ENCODE measurements around the gene GTF3C6. TPM values are rescaled to one million over a fixed set of nuclear protein-coding genes. Genes with fewer than 3 reads are reported as not detected.

Gene GTF3C6
- polyA plus RNA-seq, 1 donor from 2014 or later, result 96.2 TPM

- H3K79me2 ChIP-seq (replicated peaks; ENCODE audit: insufficient read depth, low read length), result peaks cover 18% of the 10 kb centered on the region
- H3K36me3 ChIP-seq (ENCODE audit: insufficient read depth, low read length), result peaks cover 4% of the 10 kb centered on the region
- no peak for TF ChIP-seq SMC3 (conservative IDR thresholded peaks at IDR 0.05; ENCODE audit: poor library complexity)
- no peak for TF ChIP-seq RAD21 (conservative IDR thresholded peaks at IDR 0.05)
- TF ChIP-seq CTCF (IDR thresholded peaks at IDR 0.05; ENCODE audit: poor library complexity, severe bottlenecking), result no peak
- no peak for TF ChIP-seq POLR2AphosphoS5 (IDR thresholded peaks at IDR 0.05)
- TF ChIP-seq MXI1 (conservative IDR thresholded peaks at IDR 0.05; ENCODE audit: poor library complexity, severe bottlenecking), result no peak
- TF ChIP-seq EP300 (conservative IDR thresholded peaks at IDR 0.05; ENCODE audit: poor library complexity, severe bottlenecking), result no peak
- no peak for TF ChIP-seq REST (IDR thresholded peaks at IDR 0.05; ENCODE audit: borderline replicate concordance)
- TF ChIP-seq EZH2 (IDR thresholded peaks at IDR 0.05; ENCODE audit: borderline replicate concordance, insufficient read depth, low read length, poor library complexity, severe bottlenecking), result no peak
- no peak for TF ChIP-seq TAF1 (IDR thresholded peaks at IDR 0.05; ENCODE audit: low read depth)
- H3K4me3 ChIP-seq (ENCODE audit: low read length), result no peak overlapping the region
- no peak overlapping the region for H3K9ac ChIP-seq (ENCODE audit: low read length)
- no peaks in the 10 kb centered on the region for H3K27me3 ChIP-seq (ENCODE audit: insufficient read depth, low read depth, low read length)
- no peaks in the 10 kb centered on the region for H3F3A ChIP-seq (ENCODE audit: insufficient read depth, low read length, poor library complexity, severe bottlenecking)
- no peak overlapping the region for H3K4me2 ChIP-seq (ENCODE audit: low read length)
- H2AFZ ChIP-seq (ENCODE audit: low read depth, low read length), result no peak overlapping the region
- no peaks in the 10 kb centered on the region for H3K9me3 ChIP-seq (ENCODE audit: low read length)
- no peaks in the 10 kb centered on the region for H3K9me2 ChIP-seq (ENCODE audit: insufficient read depth, low read length)
- no peak overlapping the region for H3K27ac ChIP-seq (ENCODE audit: low read length)
- H4K20me1 ChIP-seq (ENCODE audit: insufficient read depth), result no peaks in the 10 kb centered on the region
Measured at GRCh38 chr6:110980227-110980626, 21.7 kb downstream of the GTF3C6 start.

- no peaks in the 10 kb centered on the region for H3K9me3 ChIP-seq (ENCODE audit: low read length)
- H3K9ac ChIP-seq (ENCODE audit: low read length), result no peak overlapping the region
- peaks cover 18% of the 10 kb centered on the region for H3K79me2 ChIP-seq (replicated peaks; ENCODE audit: insufficient read depth, low read length)
- no peak overlapping the region for H3K4me2 ChIP-seq (ENCODE audit: low read length)
- H4K20me1 ChIP-seq (ENCODE audit: insufficient read depth), result no peaks in the 10 kb centered on the region
- no peaks in the 10 kb centered on the region for H3K9me2 ChIP-seq (ENCODE audit: insufficient read depth, low read length)
- TF ChIP-seq MXI1 (conservative IDR thresholded peaks at IDR 0.05; ENCODE audit: poor library complexity, severe bottlenecking), result no peak
- TF ChIP-seq EZH2 (IDR thresholded peaks at IDR 0.05; ENCODE audit: borderline replicate concordance, insufficient read depth, low read length, poor library complexity, severe bottlenecking), result no peak
- TF ChIP-seq RAD21 (conservative IDR thresholded peaks at IDR 0.05), result no peak
- no peak for TF ChIP-seq REST (IDR thresholded peaks at IDR 0.05; ENCODE audit: borderline replicate concordance)
- TF ChIP-seq SMC3 (conservative IDR thresholded peaks at IDR 0.05; ENCODE audit: poor library complexity), result no peak
- TF ChIP-seq CTCF (IDR thresholded peaks at IDR 0.05; ENCODE audit: poor library complexity, severe bottlenecking), result no peak
- no peak for TF ChIP-seq TAF1 (IDR thresholded peaks at IDR 0.05; ENCODE audit: low read depth)
- TF ChIP-seq EP300 (conservative IDR thresholded peaks at IDR 0.05; ENCODE audit: poor library complexity, severe bottlenecking), result no peak
- peak overlapping the region; percentile 75 for H3K4me3 ChIP-seq (ENCODE audit: low read length)
- peaks cover 4% of the 10 kb centered on the region for H3K36me3 ChIP-seq (ENCODE audit: insufficient read depth, low read length)
- H3F3A ChIP-seq (ENCODE audit: insufficient read depth, low read length, poor library complexity, severe bottlenecking), result no peaks in the 10 kb centered on the region
- H3K27ac ChIP-seq (ENCODE audit: low read length), result no peak overlapping the region
- H2AFZ ChIP-seq (ENCODE audit: low read depth, low read length), result no peak overlapping the region
- no peaks in the 10 kb centered on the region for H3K27me3 ChIP-seq (ENCODE audit: insufficient read depth, low read depth, low read length)
Measured at GRCh38 chr6:110980648-110981047, 22.1 kb downstream of the GTF3C6 start.

Measured in neural cell (in vitro differentiated cells).